CD4-positive, alpha-beta T cell treated with Interleukin-15 for 1 hour (primary cell): ENCODE measurements around the gene CGGBP1.
"Not testable (repeated sequence)": the region's sequence is repeated elsewhere in the genome, so short reads cannot be mapped to it uniquely, and the experiment has no call there.

ENCODE experiments used
- DNase-seq: peaks from one replicate; pipeline ENCODE4 v3.0.0-alpha.2; 2020

The CGGBP1 gene

GRCh38 chr3:88033808-88034207 is 25.0 kb downstream of the CGGBP1 start:
- no peak for DNase-seq

- DNase-seq, result no peak
Observed at GRCh38 chr3:88033079-88033478, 25.7 kb downstream of the CGGBP1 start.

GRCh38 chr3:88032245-88032644 is 26.6 kb downstream of the CGGBP1 start:
- no peak for DNase-seq

- DNase-seq, result no peak
Observed at GRCh38 chr3:88031642-88032077, 27.1 kb downstream of the CGGBP1 start.

- no peak for DNase-seq
Observed at GRCh38 chr3:88030210-88030609, 28.6 kb downstream of the CGGBP1 start.

- no peak for DNase-seq
Observed at GRCh38 chr3:88028876-88029275, 29.9 kb downstream of the CGGBP1 start.

- no peak for DNase-seq
Observed at GRCh38 chr3:88025001-88025552, 33.7 kb downstream of the CGGBP1 start.

GRCh38 chr3:88019024-88019423 is 39.8 kb downstream of the CGGBP1 start:
- DNase-seq, result no peak

- not testable (repeated sequence) for DNase-seq
Observed at GRCh38 chr3:88015656-88016055, 43.1 kb downstream of the CGGBP1 start.

GRCh38 chr3:88013592-88013991 is 45.2 kb downstream of the CGGBP1 start:
- DNase-seq, result no peak

GRCh38 chr3:88010810-88011209 is 48.0 kb downstream of the CGGBP1 start:
- no peak for DNase-seq

- DNase-seq, result no peak
Observed at GRCh38 chr3:88009066-88009465, 49.7 kb downstream of the CGGBP1 start.

- no peak for DNase-seq
Observed at GRCh38 chr3:88005066-88005465, 53.7 kb downstream of the CGGBP1 start.

GRCh38 chr3:88003115-88003755 is 55.6 kb downstream of the CGGBP1 start:
- DNase-seq, result no peak

GRCh38 chr3:88002448-88002847 is 56.4 kb downstream of the CGGBP1 start:
- DNase-seq, result no peak
